GM04503 (cell line): ENCODE results near the gene LATS1.
"Not testable (repeated sequence)": the region's sequence is repeated elsewhere in the genome, so short reads cannot be mapped to it uniquely, and the experiment has no call there.

Source experiments
- DNase-seq: peaks from one replicate; pipeline ENCODE4 v3.0.0-alpha.2; 2012; ENCODE audit warnings: low read depth

LATS1 gene

DNA sequence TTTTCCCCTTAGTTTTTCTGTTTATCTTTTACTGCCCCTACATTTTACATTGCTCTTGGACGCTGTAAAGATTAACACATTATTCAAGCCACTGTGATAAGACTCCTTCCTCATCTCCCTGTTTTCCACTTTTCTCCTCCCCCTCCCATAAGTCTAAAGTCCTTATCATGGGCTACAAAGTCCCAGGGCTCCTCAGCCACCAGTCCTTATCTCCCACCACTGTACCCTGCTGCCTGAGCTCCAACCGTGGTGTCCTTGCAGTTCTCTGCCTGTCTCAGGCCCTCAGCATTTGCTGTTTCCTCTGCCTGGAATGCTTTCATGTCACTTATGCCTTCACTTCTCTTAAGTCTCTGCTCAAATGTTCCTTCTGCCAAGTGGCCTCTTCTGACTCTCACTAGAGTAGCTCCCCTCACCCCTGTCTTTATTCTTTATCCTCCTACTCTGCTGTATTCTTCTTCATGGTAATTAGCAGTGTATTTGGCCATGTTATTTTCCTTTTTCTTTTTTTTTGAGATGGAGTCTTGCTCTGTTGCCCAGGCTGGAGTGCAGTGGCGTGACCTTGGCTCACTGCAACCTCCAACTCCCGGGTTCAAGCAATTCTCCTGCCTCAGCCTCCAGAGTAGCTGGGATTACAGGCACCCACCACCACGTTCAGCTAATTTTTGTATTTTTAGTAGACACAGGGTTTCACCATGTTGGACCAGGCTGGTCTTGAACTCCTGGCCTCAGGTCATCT lies 10.8 kb upstream of the LATS1 start:
- DNase-seq = no peak

DNA sequence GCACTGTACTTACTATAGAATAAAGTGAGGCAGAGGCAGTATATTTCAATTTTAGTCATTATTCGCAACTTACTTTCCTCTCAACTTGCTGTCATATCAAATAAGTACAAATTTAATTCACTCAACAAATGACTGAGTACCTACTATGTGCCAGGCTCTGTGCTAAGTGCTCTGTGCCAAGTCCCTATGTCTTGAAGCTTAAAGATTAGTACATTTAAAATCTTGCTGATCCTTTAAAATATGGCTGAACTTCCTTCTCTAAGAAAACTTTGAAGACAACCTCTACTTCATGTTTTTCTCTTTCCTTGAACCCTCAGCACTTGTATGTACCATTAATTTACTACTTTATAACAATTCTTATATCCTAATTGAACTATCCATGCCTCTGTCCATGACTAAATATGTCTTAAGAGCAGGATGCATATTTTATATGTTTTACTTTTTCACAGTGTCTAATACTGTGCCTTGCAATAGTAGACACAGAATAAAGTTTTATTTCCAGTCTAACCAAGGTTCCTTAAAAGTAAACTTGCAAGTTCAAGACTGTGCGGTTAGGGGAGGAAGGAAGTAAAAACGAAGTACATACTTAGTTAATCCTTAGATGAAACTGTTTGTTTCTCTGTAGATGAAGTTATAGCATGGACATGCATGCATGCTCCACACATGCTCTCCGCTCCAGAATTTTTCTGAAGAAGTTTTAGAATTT lies 10.0 kb upstream of the LATS1 start:
- DNase-seq = no peak

DNA sequence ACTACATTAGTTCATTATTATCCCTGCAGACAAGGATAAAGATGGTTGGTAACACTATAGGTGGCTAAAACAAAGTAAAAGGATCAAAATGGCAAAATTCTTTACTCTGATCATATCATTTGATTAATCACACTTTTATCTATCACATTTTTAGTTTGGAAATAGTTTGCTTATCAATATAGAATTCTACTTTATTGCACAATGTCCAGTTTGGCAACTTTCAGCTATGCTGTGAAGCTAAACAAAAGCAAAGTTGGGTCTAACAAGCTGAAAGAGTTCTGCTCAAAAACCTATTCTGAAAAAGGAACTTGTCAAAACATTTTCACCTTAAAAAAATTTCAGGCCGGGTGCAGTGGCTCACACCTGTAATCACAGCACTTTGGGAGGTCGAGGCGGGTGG lies 7.9 kb upstream of the LATS1 start:
- DNase-seq = no peak

DNA sequence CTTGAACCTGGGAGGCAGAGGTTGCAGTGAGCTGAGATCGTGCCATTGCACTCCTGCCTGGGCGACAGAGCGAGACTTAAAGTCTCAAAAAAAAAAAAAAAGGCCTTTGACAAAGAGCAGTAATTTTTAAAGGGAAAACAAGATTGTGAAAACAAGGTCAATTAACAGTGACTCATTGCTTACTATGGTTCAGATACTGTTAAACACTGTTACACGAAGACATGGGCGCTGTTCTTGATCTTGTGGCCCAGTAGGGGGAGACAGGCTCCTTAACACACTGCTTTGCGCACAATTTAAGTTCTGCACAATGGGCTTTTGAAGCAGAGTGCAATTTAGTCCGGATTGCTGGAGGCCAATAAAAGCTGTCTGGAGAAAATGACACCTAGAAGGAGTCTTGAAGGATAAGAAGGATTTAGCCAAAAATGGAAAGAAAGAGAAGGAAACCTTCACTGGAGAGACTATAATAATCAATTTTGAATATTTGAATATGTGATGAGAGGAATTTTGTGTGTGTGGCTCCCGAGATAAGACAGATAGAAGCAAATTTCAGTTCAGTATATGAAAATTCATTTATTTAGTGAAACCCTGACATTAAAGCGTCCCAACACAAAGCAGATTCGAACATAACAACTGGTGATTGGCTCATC lies 6.0 kb upstream of the LATS1 start:
- peak; percentile 59 for DNase-seq

DNA sequence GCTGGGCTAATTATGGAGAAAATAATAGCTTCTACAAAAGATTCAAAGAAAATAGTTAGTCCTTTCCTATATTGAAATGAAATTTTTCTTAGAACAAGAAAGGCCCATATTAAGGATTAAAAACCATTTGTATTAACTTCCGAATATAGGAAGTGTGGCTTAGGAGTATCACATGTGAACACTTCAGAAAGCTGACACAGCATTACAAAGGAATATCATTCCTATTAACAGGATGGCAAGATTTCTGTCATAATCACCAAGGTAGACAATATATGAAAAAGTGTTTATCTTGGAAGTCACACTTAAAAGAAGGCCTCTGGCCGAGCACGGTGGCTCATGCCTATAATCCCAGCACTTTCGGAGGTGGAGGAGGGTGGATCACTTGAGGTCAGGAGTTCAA lies 5.4 kb upstream of the LATS1 start:
- DNase-seq = no peak

DNA sequence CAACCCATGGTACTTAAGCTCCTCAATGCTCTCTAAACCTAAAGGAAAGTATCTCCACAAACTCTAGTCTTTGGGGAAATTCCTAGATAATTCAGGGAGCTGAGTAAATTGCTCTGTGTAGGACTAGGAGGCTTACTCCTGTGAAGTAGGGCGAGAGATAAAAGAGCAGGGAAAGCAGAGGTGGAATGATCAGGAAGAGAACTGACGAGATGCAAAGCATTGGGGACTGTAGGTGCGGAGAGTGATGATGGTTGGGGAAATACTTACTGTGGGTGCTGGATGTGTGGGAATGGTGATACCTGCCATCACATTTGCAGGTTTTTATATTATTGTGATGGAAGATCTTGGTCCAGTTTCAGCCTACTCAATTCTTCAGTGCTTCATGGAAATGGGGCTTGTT lies 1.6 kb upstream of the LATS1 start:
- DNase-seq = no peak

DNA sequence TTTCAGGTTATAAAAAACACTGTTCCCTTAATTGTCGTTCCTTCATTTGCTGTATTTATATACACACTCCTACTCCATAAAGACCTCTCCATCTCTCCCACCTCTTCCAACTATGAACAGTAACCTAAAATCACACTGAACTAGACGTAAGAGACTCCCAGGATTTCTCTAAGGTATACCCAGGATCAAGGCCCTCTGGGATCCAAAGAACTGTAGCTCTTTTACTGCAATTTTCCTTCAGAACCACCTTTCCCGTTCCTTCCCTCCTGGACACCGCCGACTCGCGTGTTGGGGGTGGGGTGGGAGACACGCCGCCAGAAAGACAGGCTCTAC lies 680 bp downstream of the LATS1 start:
- DNase-seq = no peak

DNA sequence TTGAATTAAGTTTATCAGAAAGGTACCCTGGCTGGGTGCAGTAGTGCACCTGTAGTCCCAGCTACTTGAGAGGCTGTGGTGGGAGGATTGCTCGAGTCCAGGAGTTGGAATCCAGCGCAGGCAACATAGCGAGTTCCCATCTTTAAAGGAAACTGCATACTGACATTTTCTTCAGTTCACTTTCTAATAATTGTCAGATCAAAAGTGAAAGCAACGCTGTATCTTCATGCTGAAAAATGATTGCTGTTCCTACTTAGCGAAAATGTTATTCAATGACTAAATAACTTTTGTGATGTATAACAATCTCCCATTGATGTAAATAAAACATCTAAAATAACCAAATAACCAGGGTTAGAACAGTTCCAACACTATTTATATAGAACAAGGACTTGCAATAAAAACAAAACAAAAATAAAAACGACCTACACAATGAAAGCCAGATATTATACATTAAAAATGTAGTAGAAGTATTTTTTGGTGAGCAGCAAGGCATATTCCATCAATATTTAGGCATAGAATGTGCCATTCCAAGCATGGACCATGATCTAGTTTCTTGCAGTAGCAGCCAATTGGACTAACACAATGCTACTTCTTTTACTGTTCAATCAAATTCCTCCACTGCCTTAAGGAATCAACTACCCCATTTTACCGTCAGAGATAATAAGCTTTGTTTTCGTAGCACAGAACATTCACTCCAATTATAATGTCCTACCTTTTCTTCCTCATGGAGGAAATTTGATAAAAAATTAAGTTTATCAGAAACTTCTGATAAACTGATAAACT lies 1.5 kb downstream of the LATS1 start:
- DNase-seq = no peak

DNA sequence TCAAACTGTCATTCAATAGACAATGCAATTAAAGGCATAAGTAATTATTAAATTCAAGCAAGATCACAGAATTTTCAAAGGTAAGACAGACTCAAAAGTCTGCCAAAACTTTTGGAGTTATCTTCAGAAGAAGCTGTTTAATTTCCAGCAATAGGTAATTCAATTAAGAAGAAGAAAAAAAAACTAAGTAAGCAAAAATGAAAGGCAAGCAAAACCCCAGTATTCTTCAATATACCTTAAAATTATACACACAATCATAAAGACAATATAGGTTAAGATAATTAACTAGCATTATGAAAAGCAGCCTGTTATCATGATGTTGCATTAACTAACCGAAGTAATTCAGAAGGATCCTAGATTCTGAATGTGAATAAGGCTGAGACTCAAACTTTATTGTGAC lies 3.5 kb downstream of the LATS1 start:
- DNase-seq = no peak

DNA sequence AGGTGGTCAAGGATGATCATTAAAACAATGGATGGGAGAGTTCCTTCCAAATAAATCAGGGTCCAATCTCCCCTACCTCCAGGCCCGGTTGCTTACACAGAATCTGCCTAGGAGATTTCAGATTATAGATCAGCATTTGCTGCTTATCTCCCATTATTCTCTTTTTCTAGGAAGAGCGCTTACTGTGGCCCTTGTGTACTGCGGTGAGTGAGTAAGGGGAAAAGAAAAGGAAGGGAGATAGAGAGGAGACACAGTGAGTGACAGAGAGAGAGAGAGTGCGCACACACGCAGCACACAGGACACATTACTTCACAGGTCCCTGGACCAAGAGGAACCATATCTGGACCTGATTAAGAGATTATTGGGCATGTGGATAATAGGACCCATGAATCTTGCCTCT lies 6.2 kb downstream of the LATS1 start:
- no peak for DNase-seq

DNA sequence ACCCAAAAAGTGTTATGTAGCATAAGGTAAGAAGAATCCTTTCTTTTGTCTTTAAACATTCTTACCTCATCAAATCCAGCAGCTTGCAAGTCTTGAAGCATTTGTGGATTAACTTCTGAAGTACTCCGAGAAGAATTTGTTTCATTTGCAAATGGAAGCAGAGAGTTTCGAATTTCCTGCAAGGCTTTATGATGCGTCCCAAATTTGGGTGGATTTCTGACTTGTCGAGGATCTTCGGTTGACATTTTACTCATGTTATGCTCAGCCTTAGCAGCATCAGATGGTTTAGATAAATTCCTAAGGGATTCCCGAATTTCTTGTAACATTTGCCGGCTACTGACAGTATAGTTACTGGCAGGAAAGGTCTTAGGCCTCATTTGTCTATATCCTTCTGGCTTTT lies 16.2 kb downstream of the LATS1 start:
- DNase-seq = no peak

DNA sequence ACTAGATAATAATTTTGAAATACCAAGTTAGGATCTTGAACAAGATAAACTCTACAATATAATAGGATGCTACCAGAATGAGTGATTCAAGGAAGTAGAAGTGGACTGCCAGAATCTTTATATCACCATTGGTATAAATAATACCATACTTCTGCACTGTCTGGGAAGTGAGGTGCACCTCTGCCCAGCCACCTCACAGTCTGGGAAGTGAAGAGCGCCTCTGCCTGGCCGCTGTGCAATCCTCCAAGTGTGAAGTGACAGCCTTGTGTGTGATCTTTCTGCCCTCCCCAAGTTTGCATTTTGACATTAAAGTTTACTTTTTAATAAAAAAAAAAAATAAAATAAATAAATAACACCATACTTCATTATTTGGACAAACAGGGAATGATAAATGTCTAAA lies 18.8 kb downstream of the LATS1 start:
- DNase-seq = no peak

DNA sequence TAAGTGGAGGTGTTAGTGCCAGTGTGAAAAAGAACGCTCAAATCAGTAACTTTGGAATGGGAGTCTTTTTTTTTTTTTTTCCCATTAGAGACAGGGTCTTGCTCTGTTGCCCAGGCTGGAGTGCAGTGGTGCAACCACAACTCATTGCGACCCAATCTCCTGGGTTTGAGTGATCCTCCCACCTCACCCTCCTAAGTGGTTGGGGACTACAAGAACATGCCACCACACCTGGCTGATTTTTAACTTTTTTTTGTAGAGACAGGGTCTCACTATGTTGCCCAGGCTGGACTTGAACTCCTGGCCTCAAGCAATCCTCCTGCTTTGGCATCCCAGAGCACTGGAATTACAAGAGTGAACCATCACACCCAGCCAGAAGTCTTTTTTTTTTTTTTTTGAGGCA lies 19.7 kb downstream of the LATS1 start:
- DNase-seq = no peak

DNA sequence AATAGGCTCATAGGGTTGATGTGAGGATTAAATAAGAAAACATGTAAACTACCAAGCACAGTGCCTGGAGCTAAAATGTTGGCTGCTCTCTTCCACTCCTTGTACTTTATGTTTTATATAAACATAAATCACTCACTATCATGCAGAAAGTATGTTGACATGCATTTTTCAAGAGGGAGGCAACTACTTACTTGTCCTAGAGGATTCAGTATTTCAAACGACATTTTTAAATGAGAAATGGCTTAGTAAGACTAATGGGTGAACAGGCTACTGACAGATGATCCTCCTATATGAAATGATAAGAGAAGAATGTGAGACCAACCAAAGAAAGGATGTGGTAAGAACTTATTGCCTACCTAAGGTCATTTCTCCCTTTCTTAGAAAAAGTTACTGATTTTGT lies 21.0 kb downstream of the LATS1 start:
- no peak for DNase-seq

DNA sequence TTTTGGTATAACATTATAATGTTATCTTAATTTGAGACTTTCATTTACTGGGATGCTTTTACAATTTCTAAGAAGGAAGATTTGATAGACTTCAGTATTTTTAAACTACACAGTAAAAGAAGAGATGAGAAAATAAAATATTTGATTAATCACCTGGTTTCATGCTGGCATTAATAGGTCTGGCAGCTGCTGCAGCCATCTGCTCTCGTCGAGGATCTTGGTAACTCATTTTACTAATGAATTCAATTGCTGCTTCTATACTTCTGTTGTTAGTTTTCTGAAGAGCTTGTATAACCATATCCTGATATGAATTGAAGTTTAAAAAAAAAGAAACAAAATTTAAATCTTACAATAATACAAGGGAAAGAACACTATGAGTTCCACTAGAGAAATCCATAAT lies 23.0 kb downstream of the LATS1 start:
- DNase-seq = no peak

DNA sequence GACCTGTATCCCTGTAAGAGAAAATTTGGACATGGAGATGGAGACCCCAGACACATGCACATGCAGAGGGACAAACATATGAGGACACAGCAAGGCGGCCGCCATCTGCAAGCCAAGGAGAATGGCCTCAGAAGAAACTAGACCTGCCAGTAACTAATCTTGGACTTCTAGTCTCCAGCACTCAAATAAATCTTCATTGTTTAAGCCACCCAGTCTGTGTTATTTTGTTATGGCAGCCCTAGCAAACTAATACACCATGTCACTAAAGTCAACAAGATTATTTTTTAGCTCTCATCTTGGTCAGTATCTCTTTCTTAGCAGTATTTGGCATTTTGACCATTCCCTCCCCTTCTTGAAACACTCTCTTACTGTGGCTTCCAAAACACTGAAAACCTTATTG lies 26.7 kb downstream of the LATS1 start:
- DNase-seq = no peak

DNA sequence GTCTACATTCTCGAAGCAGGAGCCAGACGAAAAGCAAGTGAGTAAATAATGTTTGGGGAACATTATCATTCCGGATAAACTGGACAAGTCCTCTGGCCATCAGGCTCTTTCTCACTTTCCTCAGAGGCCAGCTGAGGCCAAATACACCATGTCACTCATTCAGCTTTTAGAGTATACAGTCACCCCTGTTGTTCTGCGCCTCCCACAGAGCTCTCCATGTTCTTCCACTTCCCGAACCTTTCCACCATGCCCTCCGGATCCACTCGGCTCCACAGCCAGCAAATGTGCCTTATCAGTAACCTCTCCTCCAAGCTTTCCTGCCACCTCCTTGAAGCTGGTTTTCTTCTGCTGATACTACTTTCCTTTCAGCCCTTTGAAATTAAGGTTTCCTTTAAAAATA lies 31.7 kb downstream of the LATS1 start:
- DNase-seq = no peak

DNA sequence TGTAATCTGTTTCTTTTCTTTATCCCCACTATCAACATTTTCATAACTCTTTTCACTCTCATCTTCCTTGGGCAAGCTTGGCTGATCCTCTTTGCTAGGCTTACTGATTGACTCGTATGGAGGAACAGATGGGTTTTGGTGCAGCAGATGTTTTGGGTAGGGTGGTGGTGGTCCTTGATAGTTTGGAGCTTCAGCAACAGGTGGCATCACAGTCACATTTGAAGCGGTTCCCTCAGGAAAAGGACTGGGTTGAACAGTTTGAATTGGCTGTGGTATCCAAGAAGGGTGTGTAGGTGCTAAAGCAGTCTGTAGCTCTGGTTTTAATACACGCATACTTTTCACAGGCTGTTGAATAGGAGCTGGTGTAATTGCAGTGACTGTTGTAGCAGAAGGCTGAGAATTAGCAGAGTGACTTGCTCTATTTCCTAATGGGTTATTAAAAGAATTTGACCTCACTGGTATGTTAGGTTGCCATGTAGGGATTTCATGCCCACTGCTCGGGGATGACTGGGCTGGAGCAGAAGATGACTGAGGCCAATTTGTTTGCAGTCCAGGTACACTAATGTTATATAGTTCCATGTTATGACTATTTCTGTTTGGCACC lies 34.5 kb downstream of the LATS1 start:
- DNase-seq = no peak

DNA sequence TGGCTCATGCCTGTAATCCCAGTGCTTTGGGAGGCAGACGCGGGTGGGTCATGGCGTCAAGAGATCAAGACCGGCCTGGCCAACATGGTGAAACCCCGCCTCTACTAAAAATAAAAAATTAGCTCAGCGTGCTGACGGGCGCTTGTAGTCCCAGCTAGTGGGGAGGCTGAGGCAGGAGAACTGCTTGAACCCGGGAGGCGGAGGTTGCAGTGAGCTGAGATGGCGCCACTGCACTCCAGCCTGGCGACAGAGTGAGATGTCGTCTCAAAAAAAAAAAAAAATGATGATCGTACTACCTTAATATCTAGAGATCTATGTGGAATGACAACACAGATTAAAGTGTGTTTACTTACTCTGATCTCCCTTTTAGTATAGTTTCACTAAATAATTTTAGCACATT lies 36.1 kb downstream of the LATS1 start:
- DNase-seq = not testable (repeated sequence)

DNA sequence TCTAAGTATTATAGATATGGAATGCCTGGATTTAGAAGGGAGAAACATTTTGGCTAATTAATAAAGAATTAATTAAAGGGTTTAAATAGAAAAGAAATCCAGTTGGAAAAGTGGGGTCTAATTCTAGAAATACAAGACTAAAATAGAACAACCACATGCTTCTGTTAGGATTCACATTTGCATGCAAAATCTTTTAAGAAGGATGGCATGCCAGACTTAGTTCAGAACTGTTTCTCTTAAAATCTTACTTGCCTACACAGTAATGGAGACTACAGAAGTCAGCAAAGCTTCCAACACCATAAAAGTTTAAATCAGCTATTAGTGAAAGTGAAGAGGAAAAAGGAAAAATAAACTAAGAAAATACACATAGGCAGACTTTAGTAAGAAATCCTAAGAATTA lies 36.7 kb downstream of the LATS1 start:
- no peak for DNase-seq

DNA sequence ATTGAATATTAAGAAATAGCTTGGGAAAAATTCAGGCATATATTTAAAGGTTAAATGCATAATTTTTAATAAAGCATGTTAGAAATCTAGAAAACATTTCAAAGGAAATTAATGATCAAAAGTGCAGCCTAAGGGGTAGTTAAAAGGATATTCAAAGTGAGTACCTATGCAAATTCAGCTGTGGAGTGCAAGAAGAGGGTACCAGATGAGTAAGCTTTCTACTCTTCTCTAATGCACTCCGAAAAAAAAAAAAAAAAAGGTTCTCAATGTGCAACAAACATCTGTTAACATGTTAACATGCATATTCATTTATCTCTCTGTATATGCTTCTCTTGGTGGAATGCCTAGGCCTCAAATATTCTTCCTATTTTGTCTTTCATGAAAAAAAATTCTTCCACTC lies 37.4 kb downstream of the LATS1 start:
- DNase-seq = no peak

DNA sequence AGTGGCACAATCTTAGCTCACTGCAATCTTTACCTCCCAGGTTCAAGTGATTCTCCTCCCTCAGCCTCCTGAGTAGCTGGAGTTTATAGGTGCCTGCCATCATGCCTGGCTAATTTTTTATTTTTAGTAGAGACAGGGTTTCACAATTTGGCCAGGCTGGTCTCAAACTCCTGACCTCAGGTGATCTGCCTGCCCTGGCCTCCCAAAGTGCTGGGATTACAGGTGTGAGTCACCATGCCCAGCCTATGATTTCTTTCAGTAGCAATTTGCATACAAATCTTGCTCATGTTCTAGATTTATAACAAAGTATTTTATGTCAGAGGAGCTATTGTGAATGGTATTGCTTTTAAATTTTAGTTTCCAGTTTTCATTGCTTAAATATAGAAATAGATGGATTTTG lies 45.6 kb downstream of the LATS1 start:
- not testable (repeated sequence) for DNase-seq
